Esophagus (tissue), 2 donors: ENCODE data around the gene WDR5. TPM values are rescaled to one million over a fixed set of nuclear protein-coding genes. Genes with fewer than 3 reads are reported as not detected.

Source experiments
- H3K27ac ChIP-seq, 2 donors: one replicate each; pipeline ENCODE4 v1.5.1; 2013; ENCODE audit warnings: low read depth in 2 of 2, mild to moderate bottlenecking in 2 of 2, inconsistent platforms in 1 of 2, low read length in 1 of 2, moderate library complexity in 1 of 2
- H3K27me3 ChIP-seq, 2 donors: one replicate each; pipeline ENCODE4 v1.6.1; 2013; ENCODE audit warnings: low read length in 2 of 2, control low read depth in 1 of 2, mild to moderate bottlenecking in 1 of 2; ENCODE audit not compliant: insufficient read depth in 2 of 2, control insufficient read depth in 1 of 2
- H3K36me3 ChIP-seq, 2 donors: one replicate each; pipeline ENCODE4 v1.6.1; 2013; ENCODE audit warnings: low read length in 1 of 2; ENCODE audit not compliant: control insufficient read depth in 2 of 2, insufficient read depth in 2 of 2
- H3K4me1 ChIP-seq, 2 donors: one replicate each; pipeline ENCODE4 v1.6.1; 2013; ENCODE audit warnings: low read length in 1 of 2; ENCODE audit not compliant: control insufficient read depth in 2 of 2, insufficient read depth in 2 of 2
- H3K4me3 ChIP-seq, 2 donors: one replicate each; pipeline ENCODE4 v1.5.1; 2013; ENCODE audit warnings: low read length in 2 of 2, mild to moderate bottlenecking in 2 of 2, low read depth in 1 of 2, moderate library complexity in 1 of 2
- H3K9me3 ChIP-seq, 2 donors: one replicate each; pipeline ENCODE4 v1.6.1; 2013; ENCODE audit warnings: mild to moderate bottlenecking in 2 of 2, low read depth in 1 of 2, low read length in 1 of 2, moderate library complexity in 1 of 2; ENCODE audit not compliant: control insufficient read depth in 2 of 2, insufficient read depth in 1 of 2
- WGBS, 2 donors: extraction: QIAGEN DNeasy Blood & Tissue Kit; methylation state at CpG; one replicate each; pipeline ENCODE4 v1.1.7; 2013; 5-methylcytosine and 5-hydroxymethylcytosine counted together
- polyA plus RNA-seq, 2 donors: library from polyadenylated mRNA; stranded (reverse); fragments of 200-250 nt; gene quantifications; one replicate each; pipeline ENCODE4 v1.2.3, GENCODE V29; 2013
- donor health status: healthy with polysubstance abuse.
- donor health status: Bipolar disorder and iron deficiency.

Gene WDR5
- polyA plus RNA-seq, 2 donors, result 17.3 to 21.1 TPM

GRCh38 chr9:134131471-134132207, 4.2 kb upstream of the WDR5 start:
- Histone ChIP-seq H3K9me3 (no peaks in the 10 kb centered on the region), H3K4me1 (peaks cover 3 to 15% of the 10 kb centered on the region in 2 donors), H3K4me3 (no peak overlapping the region), H3K36me3 (peaks cover 0 to 3% of the 10 kb centered on the region in 2 donors), H3K27ac (peak overlapping the region in 1 of 2 donors; percentile 58), H3K27me3 (no peaks in the 10 kb centered on the region)
- WGBS, 2 donors, result 65 to 74% methylated on average over 13 of the region's 13 CpGs

GRCh38 chr9:134132208-134132870, 3.5 kb upstream of the WDR5 start:
- WGBS, 2 donors, result 80 to 81% methylated on average over 19 of the region's 19 CpGs
- Histone ChIP-seq H3K4me3 (no peak overlapping the region), H3K36me3 (peaks cover 0 to 3% of the 10 kb centered on the region in 2 donors), H3K4me1 (peaks cover 9 to 22% of the 10 kb centered on the region in 2 donors), H3K27ac (peak overlapping the region in 1 of 2 donors; percentile 58), H3K27me3 (no peaks in the 10 kb centered on the region), H3K9me3 (no peaks in the 10 kb centered on the region)

GRCh38 chr9:134134949-134135342, 936 bp upstream of the WDR5 start:
- H3K4me3 ChIP-seq, result peak overlapping the region; percentile 67 to 89
- peaks cover 16 to 25% of the 10 kb centered on the region in 2 donors for H3K4me1 ChIP-seq
- H3K36me3 ChIP-seq, result peaks cover 0 to 3% of the 10 kb centered on the region in 2 donors
- 15 to 16% methylated on average over 7 of the region's 7 CpGs for WGBS, 2 donors
- no peaks in the 10 kb centered on the region for H3K9me3 ChIP-seq
- H3K27me3 ChIP-seq, result no peaks in the 10 kb centered on the region
- H3K27ac ChIP-seq, result peak overlapping the region; percentile 91 to 94

- no peaks in the 10 kb centered on the region for H3K27me3 ChIP-seq
- peak overlapping the region; percentile 67 to 86 for H3K4me3 ChIP-seq
- H3K4me1 ChIP-seq, result peaks cover 13 to 20% of the 10 kb centered on the region in 2 donors
- no peaks in the 10 kb centered on the region for H3K9me3 ChIP-seq
- peak overlapping the region; percentile 45 to 59 for H3K27ac ChIP-seq
- peaks cover 0 to 12% of the 10 kb centered on the region in 2 donors for H3K36me3 ChIP-seq
- WGBS, 2 donors, result 1% methylated on average over 63 to 93 of the region's 93 CpGs
Observed at GRCh38 chr9:134136118-134136995, 475 bp downstream of the WDR5 start.

- peak overlapping the region; percentile 67 to 86 for H3K4me3 ChIP-seq
- H3K36me3 ChIP-seq, result peaks cover 0 to 14% of the 10 kb centered on the region in 2 donors
- 33 to 41% methylated on average over 7 of the region's 7 CpGs for WGBS, 2 donors
- H3K9me3 ChIP-seq, result no peaks in the 10 kb centered on the region
- H3K27ac ChIP-seq, result peak overlapping the region; percentile 45 to 59
- peaks cover 13 to 20% of the 10 kb centered on the region in 2 donors for H3K4me1 ChIP-seq
- H3K27me3 ChIP-seq, result no peaks in the 10 kb centered on the region
Observed at GRCh38 chr9:134136996-134137299, 1.1 kb downstream of the WDR5 start.

- WGBS, 2 donors, result 50 to 57% methylated on average over 10 of the region's 10 CpGs
- Histone ChIP-seq H3K36me3 (peaks cover 4 to 20% of the 10 kb centered on the region in 2 donors), H3K4me3 (peak overlapping the region in 1 of 2 donors; percentile 1), H3K4me1 (peaks cover 13 to 20% of the 10 kb centered on the region in 2 donors), H3K27ac (peak overlapping the region in 1 of 2 donors; percentile 63), H3K27me3 (no peaks in the 10 kb centered on the region), H3K9me3 (no peaks in the 10 kb centered on the region)
Observed at GRCh38 chr9:134138292-134138691, 2.4 kb downstream of the WDR5 start.

GRCh38 chr9:134139081-134139480, 3.2 kb downstream of the WDR5 start:
- WGBS, 2 donors, result 33 to 39% methylated on average over 11 of the region's 11 CpGs

GRCh38 chr9:134141906-134142305, 6.0 kb downstream of the WDR5 start:
- no peak overlapping the region for H3K27ac ChIP-seq
- no peaks in the 10 kb centered on the region for H3K9me3 ChIP-seq
- H3K27me3 ChIP-seq, result no peaks in the 10 kb centered on the region
- no peak overlapping the region for H3K4me3 ChIP-seq
- H3K4me1 ChIP-seq, result peaks cover 11 to 18% of the 10 kb centered on the region in 2 donors
- peaks cover 4 to 30% of the 10 kb centered on the region in 2 donors for H3K36me3 ChIP-seq
- 84 to 92% methylated on average over 13 of the region's 13 CpGs for WGBS, 2 donors

More at GRCh38 chr9:134139081-134139480, 3.2 kb downstream of the WDR5 start:
- Histone ChIP-seq H3K27ac (peak overlapping the region in 1 of 2 donors; percentile 3), H3K36me3 (peaks cover 4 to 24% of the 10 kb centered on the region in 2 donors), H3K4me3 (no peak overlapping the region), H3K9me3 (no peaks in the 10 kb centered on the region), H3K27me3 (no peaks in the 10 kb centered on the region), H3K4me1 (peaks cover 13 to 20% of the 10 kb centered on the region in 2 donors)

- H3K27me3 ChIP-seq, result no peaks in the 10 kb centered on the region
- 88 to 95% methylated on average over 4 of the region's 4 CpGs for WGBS, 2 donors
- H3K4me3 ChIP-seq, result no peak overlapping the region
- no peaks in the 10 kb centered on the region for H3K9me3 ChIP-seq
- peaks cover 0 to 4% of the 10 kb centered on the region in 2 donors for H3K4me1 ChIP-seq
- H3K36me3 ChIP-seq, result peaks cover 6 to 43% of the 10 kb centered on the region in 2 donors
- no peak overlapping the region for H3K27ac ChIP-seq
Observed at GRCh38 chr9:134144801-134145200, 8.9 kb downstream of the WDR5 start.
